ENCODE measurements around the gene XIRP1. TPM values are rescaled to one million over a fixed set of nuclear protein-coding genes. Genes with fewer than 3 reads are reported as not detected.

The XIRP1 gene
- total and polyA plus RNA-seq, 2 of the 13 experiments (the other 11 are each of a cell fraction or from before 2014, with no cell fraction given), result not detected

DNA sequence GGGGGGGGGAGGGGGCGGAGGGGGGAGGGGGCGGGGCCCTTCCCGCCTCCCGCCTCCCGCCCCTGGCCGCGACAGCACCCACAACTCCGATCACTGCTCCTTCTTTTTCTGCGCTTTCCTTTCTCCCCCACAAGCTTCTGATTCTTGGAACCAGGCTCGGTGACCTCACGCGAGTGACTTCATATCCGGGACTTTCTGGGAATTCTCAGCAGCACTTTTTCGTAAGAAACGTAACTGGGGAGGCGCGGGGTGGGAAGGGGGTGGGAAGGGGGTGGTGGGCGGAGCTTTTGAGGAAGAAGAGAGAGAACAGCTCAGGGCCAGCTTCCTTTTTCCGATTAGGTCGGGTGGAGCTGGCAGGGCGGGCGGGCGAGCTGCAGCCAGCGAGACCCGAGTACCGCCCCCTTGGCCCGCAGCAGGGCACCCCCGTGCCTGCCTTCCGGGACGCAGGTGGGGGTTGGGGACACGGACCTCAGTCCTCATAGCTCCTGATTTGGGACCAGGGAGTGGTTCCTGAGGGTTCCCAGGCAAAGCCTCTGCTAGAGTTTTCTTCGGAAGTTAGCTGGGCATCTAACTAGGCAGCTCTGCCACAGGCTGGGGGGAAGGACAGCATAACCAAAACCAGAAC, 14.6 kb downstream of the XIRP1 start (continued):
- TF ChIP-seq, protein P1, sequence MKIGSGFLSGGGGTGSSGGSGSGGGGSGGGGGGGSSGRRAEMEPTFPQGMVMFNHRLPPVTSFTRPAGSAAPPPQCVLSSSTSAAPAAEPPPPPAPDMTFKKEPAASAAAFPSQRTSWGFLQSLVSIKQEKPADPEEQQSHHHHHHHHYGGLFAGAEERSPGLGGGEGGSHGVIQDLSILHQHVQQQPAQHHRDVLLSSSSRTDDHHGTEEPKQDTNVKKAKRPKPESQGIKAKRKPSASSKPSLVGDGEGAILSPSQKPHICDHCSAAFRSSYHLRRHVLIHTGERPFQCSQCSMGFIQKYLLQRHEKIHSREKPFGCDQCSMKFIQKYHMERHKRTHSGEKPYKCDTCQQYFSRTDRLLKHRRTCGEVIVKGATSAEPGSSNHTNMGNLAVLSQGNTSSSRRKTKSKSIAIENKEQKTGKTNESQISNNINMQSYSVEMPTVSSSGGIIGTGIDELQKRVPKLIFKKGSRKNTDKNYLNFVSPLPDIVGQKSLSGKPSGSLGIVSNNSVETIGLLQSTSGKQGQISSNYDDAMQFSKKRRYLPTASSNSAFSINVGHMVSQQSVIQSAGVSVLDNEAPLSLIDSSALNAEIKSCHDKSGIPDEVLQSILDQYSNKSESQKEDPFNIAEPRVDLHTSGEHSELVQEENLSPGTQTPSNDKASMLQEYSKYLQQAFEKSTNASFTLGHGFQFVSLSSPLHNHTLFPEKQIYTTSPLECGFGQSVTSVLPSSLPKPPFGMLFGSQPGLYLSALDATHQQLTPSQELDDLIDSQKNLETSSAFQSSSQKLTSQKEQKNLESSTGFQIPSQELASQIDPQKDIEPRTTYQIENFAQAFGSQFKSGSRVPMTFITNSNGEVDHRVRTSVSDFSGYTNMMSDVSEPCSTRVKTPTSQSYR (CRISPR knock-in tag; IDR thresholded peaks at IDR 0.05; ENCODE audit: borderline replicate concordance), result peak; percentile 56; the same call in 1 of the 2 replicates
- 0 out of 2 replicates have a peak, but pooled peaks have one; percentile 9 for TF ChIP-seq MED1 (CRISPR knock-in tag; IDR thresholded peaks at IDR 0.05)
- TF ChIP-seq HOXA5 (CRISPR knock-in tag; IDR thresholded peaks at IDR 0.05), result 0 out of 2 replicates have a peak, but pooled peaks have one; percentile 47
- TF ChIP-seq ZNF570 (CRISPR knock-in tag; IDR thresholded peaks at IDR 0.05; ENCODE audit: borderline replicate concordance), result no peak
- TF ChIP-seq HOXA3 (CRISPR knock-in tag; IDR thresholded peaks at IDR 0.05), result 0 out of 2 replicates have a peak, but pooled peaks have one; percentile 16
- TF ChIP-seq, protein P2, sequence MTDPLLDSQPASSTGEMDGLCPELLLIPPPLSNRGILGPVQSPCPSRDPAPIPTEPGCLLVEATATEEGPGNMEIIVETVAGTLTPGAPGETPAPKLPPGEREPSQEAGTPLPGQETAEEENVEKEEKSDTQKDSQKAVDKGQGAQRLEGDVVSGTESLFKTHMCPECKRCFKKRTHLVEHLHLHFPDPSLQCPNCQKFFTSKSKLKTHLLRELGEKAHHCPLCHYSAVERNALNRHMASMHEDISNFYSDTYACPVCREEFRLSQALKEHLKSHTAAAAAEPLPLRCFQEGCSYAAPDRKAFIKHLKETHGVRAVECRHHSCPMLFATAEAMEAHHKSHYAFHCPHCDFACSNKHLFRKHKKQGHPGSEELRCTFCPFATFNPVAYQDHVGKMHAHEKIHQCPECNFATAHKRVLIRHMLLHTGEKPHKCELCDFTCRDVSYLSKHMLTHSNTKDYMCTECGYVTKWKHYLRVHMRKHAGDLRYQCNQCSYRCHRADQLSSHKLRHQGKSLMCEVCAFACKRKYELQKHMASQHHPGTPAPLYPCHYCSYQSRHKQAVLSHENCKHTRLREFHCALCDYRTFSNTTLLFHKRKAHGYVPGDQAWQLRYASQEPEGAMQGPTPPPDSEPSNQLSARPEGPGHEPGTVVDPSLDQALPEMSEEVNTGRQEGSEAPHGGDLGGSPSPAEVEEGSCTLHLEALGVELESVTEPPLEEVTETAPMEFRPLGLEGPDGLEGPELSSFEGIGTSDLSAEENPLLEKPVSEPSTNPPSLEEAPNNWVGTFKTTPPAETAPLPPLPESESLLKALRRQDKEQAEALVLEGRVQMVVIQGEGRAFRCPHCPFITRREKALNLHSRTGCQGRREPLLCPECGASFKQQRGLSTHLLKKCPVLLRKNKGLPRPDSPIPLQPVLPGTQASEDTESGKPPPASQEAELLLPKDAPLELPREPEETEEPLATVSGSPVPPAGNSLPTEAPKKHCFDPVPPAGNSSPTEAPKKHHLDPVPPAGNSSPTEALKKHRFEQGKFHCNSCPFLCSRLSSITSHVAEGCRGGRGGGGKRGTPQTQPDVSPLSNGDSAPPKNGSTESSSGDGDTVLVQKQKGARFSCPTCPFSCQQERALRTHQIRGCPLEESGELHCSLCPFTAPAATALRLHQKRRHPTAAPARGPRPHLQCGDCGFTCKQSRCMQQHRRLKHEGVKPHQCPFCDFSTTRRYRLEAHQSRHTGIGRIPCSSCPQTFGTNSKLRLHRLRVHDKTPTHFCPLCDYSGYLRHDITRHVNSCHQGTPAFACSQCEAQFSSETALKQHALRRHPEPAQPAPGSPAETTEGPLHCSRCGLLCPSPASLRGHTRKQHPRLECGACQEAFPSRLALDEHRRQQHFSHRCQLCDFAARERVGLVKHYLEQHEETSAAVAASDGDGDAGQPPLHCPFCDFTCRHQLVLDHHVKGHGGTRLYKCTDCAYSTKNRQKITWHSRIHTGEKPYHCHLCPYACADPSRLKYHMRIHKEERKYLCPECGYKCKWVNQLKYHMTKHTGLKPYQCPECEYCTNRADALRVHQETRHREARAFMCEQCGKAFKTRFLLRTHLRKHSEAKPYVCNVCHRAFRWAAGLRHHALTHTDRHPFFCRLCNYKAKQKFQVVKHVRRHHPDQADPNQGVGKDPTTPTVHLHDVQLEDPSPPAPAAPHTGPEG (CRISPR knock-in tag; IDR thresholded peaks at IDR 0.05), result 0 out of 2 replicates have a peak, but pooled peaks have one; percentile 50
- TF ChIP-seq, protein P3, sequence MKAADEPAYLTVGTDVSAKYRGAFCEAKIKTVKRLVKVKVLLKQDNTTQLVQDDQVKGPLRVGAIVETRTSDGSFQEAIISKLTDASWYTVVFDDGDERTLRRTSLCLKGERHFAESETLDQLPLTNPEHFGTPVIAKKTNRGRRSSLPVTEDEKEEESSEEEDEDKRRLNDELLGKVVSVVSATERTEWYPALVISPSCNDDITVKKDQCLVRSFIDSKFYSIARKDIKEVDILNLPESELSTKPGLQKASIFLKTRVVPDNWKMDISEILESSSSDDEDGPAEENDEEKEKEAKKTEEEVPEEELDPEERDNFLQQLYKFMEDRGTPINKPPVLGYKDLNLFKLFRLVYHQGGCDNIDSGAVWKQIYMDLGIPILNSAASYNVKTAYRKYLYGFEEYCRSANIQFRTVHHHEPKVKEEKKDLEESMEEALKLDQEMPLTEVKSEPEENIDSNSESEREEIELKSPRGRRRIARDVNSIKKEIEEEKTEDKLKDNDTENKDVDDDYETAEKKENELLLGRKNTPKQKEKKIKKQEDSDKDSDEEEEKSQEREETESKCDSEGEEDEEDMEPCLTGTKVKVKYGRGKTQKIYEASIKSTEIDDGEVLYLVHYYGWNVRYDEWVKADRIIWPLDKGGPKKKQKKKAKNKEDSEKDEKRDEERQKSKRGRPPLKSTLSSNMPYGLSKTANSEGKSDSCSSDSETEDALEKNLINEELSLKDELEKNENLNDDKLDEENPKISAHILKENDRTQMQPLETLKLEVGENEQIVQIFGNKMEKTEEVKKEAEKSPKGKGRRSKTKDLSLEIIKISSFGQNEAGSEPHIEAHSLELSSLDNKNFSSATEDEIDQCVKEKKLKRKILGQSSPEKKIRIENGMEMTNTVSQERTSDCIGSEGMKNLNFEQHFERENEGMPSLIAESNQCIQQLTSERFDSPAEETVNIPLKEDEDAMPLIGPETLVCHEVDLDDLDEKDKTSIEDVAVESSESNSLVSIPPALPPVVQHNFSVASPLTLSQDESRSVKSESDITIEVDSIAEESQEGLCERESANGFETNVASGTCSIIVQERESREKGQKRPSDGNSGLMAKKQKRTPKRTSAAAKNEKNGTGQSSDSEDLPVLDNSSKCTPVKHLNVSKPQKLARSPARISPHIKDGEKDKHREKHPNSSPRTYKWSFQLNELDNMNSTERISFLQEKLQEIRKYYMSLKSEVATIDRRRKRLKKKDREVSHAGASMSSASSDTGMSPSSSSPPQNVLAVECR (CRISPR knock-in tag; IDR thresholded peaks at IDR 0.05; ENCODE audit: borderline replicate concordance), result peak; percentile 29; the same call in 1 of the 2 replicates
- TF ChIP-seq GABPA (IDR thresholded peaks at IDR 0.05; ENCODE audit: low read depth, low read length), result no peak
- TF ChIP-seq GABPA (CRISPR knock-in tag; IDR thresholded peaks at IDR 0.05; ENCODE audit: low read depth), result peak; percentile 67
- TF ChIP-seq, protein P4, sequence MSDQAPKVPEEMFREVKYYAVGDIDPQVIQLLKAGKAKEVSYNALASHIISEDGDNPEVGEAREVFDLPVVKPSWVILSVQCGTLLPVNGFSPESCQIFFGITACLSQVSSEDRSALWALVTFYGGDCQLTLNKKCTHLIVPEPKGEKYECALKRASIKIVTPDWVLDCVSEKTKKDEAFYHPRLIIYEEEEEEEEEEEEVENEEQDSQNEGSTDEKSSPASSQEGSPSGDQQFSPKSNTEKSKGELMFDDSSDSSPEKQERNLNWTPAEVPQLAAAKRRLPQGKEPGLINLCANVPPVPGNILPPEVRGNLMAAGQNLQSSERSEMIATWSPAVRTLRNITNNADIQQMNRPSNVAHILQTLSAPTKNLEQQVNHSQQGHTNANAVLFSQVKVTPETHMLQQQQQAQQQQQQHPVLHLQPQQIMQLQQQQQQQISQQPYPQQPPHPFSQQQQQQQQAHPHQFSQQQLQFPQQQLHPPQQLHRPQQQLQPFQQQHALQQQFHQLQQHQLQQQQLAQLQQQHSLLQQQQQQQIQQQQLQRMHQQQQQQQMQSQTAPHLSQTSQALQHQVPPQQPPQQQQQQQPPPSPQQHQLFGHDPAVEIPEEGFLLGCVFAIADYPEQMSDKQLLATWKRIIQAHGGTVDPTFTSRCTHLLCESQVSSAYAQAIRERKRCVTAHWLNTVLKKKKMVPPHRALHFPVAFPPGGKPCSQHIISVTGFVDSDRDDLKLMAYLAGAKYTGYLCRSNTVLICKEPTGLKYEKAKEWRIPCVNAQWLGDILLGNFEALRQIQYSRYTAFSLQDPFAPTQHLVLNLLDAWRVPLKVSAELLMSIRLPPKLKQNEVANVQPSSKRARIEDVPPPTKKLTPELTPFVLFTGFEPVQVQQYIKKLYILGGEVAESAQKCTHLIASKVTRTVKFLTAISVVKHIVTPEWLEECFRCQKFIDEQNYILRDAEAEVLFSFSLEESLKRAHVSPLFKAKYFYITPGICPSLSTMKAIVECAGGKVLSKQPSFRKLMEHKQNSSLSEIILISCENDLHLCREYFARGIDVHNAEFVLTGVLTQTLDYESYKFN (CRISPR knock-in tag; conservative IDR thresholded peaks at IDR 0.05), result 0 out of 2 replicates have a peak, but pooled peaks have one; percentile 6
- peak; percentile 48; the same call in 1 of the 2 replicates for TF ChIP-seq NFKB2 (CRISPR knock-in tag; IDR thresholded peaks at IDR 0.05; ENCODE audit: borderline replicate concordance)
